ENCODE data around the gene PWWP2B. TPM values are rescaled to one million over a fixed set of nuclear protein-coding genes. Genes with fewer than 3 reads are reported as not detected.

The PWWP2B gene
- total RNA-seq, 2 experiments from 2014 or later, result 6.9 to 12.8 TPM

DNA sequence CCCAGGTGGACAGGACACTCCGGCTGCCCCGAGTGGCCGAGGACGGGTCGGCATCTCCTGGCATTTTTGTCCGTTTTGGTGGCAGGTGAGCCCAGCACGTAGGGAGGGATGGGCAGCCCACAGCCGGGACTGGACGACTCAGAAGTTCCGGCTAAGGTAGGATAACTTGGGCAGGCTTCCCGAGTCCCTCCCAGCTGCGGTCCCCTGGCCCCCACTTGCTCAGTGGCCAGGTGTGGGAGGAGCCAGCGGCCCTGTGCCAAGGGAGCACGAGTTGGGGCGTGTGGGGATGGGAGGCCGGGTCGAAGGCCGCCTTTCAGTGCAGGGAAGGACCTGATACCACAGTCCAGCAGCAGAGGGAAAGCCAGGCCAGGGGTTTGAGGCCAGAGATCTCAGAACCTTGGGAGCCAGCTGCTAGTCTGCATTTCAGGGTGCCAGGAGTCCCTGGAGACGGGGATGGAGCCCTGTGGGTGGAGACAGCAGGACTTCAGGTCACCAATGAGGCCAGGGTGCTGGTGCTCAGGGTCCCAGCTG, 58.5 kb downstream of the PWWP2B start:
- Mint-ChIP-seq H3K4me3 (no peak overlapping the region), H3K36me3 (no peaks in the 10 kb centered on the region), H3K4me1 (peaks cover 15% of the 10 kb centered on the region), H3K27me3 (no peaks in the 10 kb centered on the region), H3K9me3 (ENCODE audit: low read depth) (no peaks in the 10 kb centered on the region), H3K27ac (no peak overlapping the region)
- CTCF ChIA-PET, result interaction anchor here (1.1 to 2.7 kb wide), 5 partner anchors 9 to 75 kb away, joined by 3 to 11 read pairs (median 3); no protein-coding TSS in a partner anchor
- no peak for DNase-seq
- no peak for ATAC-seq

DNA sequence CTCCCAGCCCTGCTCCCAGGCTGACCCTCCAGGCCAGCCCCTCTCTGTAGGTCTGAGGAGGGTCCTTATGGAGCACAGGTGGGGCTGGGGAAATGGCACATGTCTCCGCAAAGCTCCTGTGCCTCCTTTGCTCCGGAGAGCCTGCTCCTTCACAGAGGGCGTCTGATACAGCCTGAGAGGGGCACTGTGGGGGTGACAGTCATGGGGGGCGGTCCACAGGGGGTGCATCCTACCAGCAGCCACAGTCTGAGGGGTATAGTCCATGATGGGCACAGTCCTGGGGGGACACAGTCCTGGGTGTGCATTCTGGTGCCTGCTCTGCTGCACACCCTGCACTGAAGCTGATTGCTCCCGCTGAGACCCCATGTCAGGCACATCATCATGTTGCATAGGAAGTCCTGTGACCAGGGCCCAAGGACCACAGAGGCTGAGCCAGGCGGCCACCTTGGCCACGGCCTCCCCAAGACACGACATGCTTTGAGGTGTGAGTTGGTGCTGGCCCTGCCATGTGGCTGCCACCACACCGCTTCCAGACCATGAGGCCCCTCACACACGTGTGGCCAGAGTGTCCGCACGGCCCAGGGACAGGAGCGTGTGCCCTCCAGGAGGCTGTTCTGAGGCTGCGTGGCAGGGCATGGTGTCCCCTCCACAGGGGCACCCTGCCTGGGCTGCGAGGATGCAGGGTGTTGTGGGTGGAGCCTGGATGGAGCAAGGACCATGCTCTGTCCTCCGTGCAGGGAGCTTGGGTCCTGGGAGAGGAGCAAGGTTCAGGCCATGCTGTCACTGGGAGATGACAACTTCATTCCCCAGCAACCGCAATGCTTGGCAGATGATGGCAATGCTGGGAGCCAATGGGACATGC, 59.2 kb downstream of the PWWP2B start:
- no peaks in the 10 kb centered on the region for H3K36me3 Mint-ChIP-seq
- H3K27me3 Mint-ChIP-seq, result no peaks in the 10 kb centered on the region
- H3K4me3 Mint-ChIP-seq, result no peak overlapping the region
- DNase-seq (no peak), ATAC-seq (no peak)
- no peaks in the 10 kb centered on the region for H3K9me3 Mint-ChIP-seq (ENCODE audit: low read depth)
- CTCF ChIA-PET, result interaction anchor here (1.2 to 2.7 kb wide), 4 partner anchors 8 to 71 kb away, joined by 3 to 11 read pairs (median 4); no protein-coding TSS in a partner anchor
- H3K4me1 Mint-ChIP-seq, result peaks cover 15% of the 10 kb centered on the region
- no peak overlapping the region for H3K27ac Mint-ChIP-seq

DNA sequence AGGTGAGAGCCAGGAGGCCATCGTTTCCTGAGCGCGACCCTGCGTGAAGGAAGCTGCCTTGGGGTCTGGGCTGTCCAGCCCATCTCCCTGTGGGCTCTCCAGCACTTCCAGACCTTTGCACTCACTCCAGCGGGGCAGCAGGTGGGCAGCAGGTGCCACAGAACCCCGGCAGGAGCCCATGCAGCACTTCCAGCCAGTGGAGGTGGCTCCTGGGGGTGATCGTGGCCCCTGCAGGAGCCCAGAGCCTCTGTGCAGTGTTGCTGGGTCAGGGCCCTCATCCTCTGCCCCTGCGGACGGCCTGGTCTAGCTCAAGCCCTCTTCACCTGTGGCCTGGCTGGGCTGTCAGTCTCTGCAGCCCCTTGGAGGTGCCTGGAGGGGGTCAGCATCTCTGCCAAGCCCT, 59.9 kb downstream of the PWWP2B start:
- Mint-ChIP-seq H3K27ac (no peak overlapping the region), H3K9me3 (ENCODE audit: low read depth) (no peaks in the 10 kb centered on the region), H3K27me3 (no peaks in the 10 kb centered on the region), H3K4me1 (peaks cover 10% of the 10 kb centered on the region), H3K4me3 (no peak overlapping the region), H3K36me3 (no peaks in the 10 kb centered on the region)
- CTCF ChIA-PET, result interaction anchor here (2.7 kb wide), 1 partner anchor 10 kb away, joined by 11 read pairs; no protein-coding TSS in a partner anchor
- no peak for ATAC-seq
- no peak for DNase-seq

DNA sequence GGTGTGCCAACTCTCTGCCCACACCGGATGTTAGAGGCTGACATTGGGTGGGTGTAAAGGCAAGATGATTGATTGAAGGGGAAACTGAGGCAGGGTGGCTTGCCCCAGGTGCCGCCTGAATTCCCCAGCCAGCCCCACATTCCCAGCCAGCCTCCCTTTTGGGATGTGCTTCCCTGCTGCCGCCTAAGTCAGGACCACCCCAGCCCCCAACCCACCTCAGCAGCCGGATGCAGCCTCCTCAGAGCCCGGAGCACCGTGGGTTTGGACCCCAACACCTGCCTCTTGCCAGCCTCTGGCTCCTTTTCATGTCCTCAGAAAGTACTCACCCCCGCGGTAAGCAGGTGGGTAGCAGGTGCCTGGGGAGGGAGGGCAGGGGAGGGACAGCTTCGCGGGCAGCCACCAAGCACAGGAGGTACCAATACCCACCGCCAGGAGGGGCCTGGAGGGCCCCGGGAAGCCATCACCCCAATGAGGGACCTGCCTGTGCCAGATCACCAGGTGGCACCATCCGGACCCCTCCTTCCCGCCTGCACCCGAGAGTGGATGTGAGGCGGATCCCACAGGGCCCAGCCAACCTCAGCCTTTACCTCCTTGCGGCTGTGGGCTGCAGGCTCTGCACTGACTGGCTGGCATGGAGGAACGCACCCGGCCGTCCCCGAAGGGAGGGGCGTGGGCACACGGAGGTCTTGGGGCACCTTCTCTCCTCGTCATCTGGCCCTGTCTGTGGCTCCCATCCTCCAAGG, 60.5 kb downstream of the PWWP2B start:
- DNase-seq, result no peak
- Mint-ChIP-seq H3K4me3 (no peak overlapping the region), H3K27me3 (no peaks in the 10 kb centered on the region), H3K4me1 (peaks cover 7% of the 10 kb centered on the region), H3K27ac (no peak overlapping the region), H3K9me3 (ENCODE audit: low read depth) (no peaks in the 10 kb centered on the region), H3K36me3 (no peaks in the 10 kb centered on the region)
- CTCF ChIA-PET, result interaction anchor here (2.4 kb wide), 1 partner anchor 13 kb away, joined by 5 read pairs; no protein-coding TSS in a partner anchor
- ATAC-seq, result no peak

DNA sequence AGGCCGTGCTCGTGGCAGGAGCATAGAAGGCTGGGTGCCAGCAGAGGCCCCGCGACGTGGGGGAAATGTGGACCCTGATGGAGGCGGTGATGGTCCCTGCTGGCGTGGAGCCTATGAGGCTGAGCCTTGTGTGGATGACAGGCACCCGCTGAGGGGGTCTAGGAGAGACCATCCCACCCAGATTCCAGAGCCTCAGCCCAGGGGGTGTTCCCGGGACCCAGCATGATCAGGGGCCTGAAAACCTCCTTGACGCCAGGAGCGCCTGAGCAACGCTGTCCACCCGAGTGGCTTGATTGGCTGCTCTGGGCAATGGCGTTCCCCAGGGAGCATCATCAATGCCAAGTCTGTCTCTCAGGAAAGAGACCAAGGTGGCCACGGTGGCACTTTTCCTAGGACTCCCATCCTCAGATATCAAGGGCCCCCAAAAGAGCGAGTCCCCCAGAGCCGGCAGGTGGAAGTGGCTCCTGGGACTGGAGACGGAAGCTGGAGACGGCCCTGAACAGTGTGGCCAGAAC, 61.1 kb downstream of the PWWP2B start:
- Mint-ChIP-seq H3K27me3 (no peaks in the 10 kb centered on the region), H3K4me1 (peaks cover 2% of the 10 kb centered on the region), H3K9me3 (ENCODE audit: low read depth) (no peaks in the 10 kb centered on the region), H3K36me3 (no peaks in the 10 kb centered on the region), H3K27ac (no peak overlapping the region), H3K4me3 (no peak overlapping the region)
- ATAC-seq (no peak), DNase-seq (no peak)
- CTCF ChIA-PET, result interaction anchor here (0.9 to 2.4 kb wide), 3 partner anchors 13 to 178 kb away, joined by 3 to 10 read pairs (median 5); no protein-coding TSS in a partner anchor

DNA sequence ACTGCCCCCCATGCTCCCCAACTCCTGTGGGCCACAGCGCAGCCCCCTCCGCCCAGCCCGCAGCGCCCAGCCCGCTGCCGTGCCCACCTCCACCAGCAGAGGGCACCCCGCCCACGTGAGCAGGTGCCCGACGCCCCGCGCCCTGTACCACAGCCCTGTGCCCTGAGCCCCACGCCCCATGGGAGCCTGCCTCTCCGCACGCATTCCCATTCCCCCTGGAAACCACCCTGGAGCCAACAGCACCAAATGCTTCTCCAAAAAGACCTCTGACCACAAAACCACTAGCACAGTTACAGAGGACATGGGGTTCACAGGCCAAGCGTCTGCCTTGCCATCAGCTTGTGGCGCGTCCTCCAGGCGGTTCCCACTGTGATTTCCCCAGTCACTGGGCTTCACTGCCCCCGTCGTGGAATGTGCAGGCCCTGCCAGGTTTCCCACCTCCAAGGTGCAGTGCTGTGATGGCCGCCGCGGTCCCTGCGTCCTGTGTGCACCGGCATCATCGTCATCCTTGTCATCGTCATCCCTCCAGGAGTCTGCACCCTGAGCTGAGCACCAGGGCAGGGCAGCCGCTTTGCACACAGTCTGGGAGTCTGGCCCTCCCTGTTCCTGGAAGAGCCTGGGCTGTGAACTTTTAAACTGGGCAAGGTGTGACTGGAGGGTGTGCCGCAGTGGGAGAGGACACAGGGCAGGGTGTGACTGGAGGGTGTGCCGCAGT, 61.7 kb downstream of the PWWP2B start:
- H3K36me3 Mint-ChIP-seq, result no peaks in the 10 kb centered on the region
- no peaks in the 10 kb centered on the region for H3K27me3 Mint-ChIP-seq
- H3K4me1 Mint-ChIP-seq, result peaks cover 2% of the 10 kb centered on the region
- no peak overlapping the region for H3K27ac Mint-ChIP-seq
- no peaks in the 10 kb centered on the region for H3K9me3 Mint-ChIP-seq (ENCODE audit: low read depth)
- H3K4me3 Mint-ChIP-seq, result no peak overlapping the region
- ATAC-seq, result peak; percentile 80
- DNase-seq, result peak; percentile 62
- CTCF ChIA-PET, result interaction anchor here (0.9 to 2.4 kb wide), 9 partner anchors 12 to 196 kb away, joined by 3 to 10 read pairs (median 4); no protein-coding TSS in a partner anchor

DNA sequence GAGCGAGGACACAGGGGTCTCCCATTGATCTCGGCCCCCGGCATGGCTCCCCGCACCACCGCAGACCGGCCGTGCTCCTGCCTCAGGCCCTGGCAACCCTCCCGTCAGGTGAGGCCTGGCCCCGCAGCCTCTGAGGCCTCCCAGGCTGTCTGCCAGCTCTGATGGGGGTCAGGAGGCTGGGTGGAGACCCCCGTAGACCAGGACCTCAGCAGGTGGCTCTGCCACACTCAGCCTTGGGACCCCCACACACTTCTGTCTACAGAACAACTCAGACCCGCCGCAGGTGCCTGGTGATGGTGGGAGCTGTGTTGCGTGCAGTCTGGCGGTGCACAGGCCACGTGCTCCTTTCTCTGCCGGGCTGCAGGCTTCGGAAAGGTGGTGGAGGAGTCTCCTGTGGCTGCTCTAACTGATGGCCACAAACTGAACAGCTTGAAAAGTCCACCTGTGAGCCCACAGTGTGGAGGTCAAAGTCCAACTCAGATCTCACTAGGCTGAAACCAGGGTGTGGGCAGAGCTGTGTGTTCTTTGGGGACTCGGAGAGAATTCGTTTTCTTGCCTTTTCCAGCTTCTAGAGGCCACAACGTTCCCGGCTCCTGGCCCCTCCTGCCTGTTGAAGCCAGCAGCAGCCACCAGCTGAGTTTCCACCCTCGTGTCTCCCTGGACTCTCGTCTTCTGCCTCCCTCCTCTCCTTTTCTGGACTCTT, 62.5 kb downstream of the PWWP2B start:
- DNase-seq, result no peak
- Mint-ChIP-seq H3K4me3 (no peak overlapping the region), H3K4me1 (peaks cover 2% of the 10 kb centered on the region), H3K9me3 (ENCODE audit: low read depth) (no peaks in the 10 kb centered on the region), H3K27me3 (no peaks in the 10 kb centered on the region), H3K36me3 (no peaks in the 10 kb centered on the region), H3K27ac (no peak overlapping the region)
- no peak for ATAC-seq
- CTCF ChIA-PET, result interaction anchor here (0.9 to 2.4 kb wide), 10 partner anchors 11 to 195 kb away, joined by 3 to 10 read pairs (median 4); no protein-coding TSS in a partner anchor

DNA sequence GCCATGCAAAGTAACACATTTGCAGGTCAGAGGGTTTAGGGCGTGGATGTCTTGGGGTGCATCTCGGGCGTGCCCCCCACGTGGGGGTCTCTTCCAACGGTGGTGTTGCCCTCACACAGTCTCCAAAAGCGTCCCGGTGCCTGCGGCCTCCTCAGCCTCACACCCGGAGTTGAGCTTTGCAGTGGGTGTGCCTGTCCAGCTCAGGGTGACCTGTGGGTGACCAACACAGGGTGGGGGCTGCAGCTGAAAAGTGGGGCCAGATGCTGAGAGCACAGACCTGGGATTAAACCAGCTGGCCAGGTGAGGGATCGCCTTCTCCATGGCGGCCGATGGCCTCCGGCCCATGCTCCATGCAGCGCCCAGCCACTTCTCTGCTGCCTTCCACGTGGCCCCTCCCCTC, 63.1 kb downstream of the PWWP2B start:
- no peak overlapping the region for H3K27ac Mint-ChIP-seq
- ATAC-seq (no peak), DNase-seq (no peak)
- H3K36me3 Mint-ChIP-seq, result no peaks in the 10 kb centered on the region
- H3K4me1 Mint-ChIP-seq, result peaks cover 2% of the 10 kb centered on the region
- no peak overlapping the region for H3K4me3 Mint-ChIP-seq
- H3K27me3 Mint-ChIP-seq, result no peaks in the 10 kb centered on the region
- H3K9me3 Mint-ChIP-seq (ENCODE audit: low read depth), result no peaks in the 10 kb centered on the region
- CTCF ChIA-PET, result interaction anchor here (0.9 to 2.0 kb wide), 4 partner anchors 91 to 179 kb away, joined by 3 to 10 read pairs (median 4); no protein-coding TSS in a partner anchor

DNA sequence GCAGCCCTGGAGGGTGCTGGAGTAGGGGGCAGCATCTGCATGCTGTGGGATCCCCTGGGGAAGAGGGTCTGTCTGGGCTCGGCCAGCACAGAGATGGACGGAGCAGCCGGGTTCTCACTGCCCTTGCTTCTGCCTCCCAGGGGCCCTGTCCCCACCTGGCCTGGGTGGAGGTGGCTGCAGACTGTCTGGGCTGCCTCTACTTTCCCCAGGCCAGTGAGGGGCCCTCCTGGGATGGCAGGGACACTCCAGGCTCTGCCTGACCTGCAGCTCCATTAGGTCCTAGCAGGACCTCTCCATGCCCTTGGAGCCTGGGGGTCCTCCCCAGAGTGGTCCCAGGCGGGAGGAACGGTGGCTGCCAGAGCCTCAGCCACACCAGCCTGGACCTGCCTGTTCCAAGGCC, 63.7 kb downstream of the PWWP2B start:
- Mint-ChIP-seq H3K27me3 (no peaks in the 10 kb centered on the region), H3K4me3 (no peak overlapping the region), H3K27ac (no peak overlapping the region), H3K36me3 (no peaks in the 10 kb centered on the region), H3K4me1 (peaks cover 2% of the 10 kb centered on the region), H3K9me3 (ENCODE audit: low read depth) (no peaks in the 10 kb centered on the region)
- DNase-seq (no peak), ATAC-seq (no peak)
- CTCF ChIA-PET, result interaction anchor here (1.0 to 1.9 kb wide), 2 partner anchors 100 to 178 kb away, joined by 3 to 5 read pairs; no protein-coding TSS in a partner anchor

DNA sequence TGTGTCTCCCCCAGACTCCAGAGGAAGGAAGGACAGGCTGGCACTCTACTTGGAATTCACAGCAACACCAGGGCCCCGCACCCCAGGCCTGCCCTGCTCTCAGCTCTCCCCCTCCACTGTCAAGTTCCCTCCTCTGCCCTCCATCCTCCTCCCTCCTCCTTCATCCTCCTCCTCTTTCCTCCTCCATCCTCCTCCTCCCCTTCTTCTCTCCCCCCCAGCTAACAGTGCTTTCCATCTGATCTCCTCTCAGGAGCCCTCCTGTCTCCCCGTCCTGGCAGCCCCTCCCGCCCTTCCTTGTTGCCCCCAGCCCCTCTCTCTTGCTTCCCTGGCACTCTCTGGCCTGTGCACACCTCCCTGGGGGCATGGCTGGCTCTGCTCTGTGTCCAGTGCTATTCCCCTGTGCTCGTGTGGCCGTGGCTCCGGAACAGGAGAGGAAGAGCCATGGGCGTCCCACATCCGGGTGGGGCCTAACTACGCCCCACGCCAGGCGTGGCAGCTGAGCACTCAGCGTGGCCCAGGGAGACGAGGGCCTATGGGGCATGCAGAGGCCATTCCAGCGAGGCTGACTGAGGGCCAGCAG, 64.2 kb downstream of the PWWP2B start:
- CTCF ChIA-PET, result interaction anchor here (1.0 to 1.9 kb wide), 2 partner anchors 101 to 178 kb away, joined by 3 to 5 read pairs; no protein-coding TSS in a partner anchor
- no peaks in the 10 kb centered on the region for H3K9me3 Mint-ChIP-seq (ENCODE audit: low read depth)
- ATAC-seq, result no peak
- no peaks in the 10 kb centered on the region for H3K36me3 Mint-ChIP-seq
- H3K27me3 Mint-ChIP-seq, result no peaks in the 10 kb centered on the region
- peaks cover 2% of the 10 kb centered on the region for H3K4me1 Mint-ChIP-seq
- H3K4me3 Mint-ChIP-seq, result no peak overlapping the region
- no peak overlapping the region for H3K27ac Mint-ChIP-seq
- no peak for DNase-seq

DNA sequence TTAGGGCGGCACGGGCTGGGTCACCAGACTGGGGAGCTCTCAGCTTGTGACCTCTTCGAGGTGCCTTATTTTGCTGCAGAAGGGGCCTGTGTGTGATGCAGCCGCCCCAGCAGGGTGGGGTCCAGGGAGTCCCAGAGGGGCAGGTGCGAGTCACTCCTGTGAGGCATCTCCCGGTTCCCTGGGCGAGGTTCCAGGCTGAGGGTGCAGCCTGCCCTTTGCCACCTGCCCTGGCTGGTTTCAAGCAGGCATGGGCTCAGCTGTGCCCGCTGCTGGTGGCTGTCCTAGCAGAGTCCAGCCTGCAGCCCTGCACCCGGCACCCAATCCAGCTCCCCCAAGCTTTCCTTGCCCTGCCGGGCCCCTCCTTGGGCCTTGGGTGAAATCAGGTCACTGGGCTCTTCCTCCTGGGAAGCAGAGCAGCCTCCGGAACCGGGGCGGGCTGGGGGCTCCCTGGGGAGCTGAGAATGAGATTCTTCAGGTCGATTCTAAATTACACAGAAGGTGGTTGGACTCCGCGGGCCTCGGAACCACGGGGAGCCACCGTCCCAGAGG, 64.8 kb downstream of the PWWP2B start:
- CTCF ChIA-PET, result no interaction called here
- no peak for DNase-seq
- H3K27ac Mint-ChIP-seq, result no peak overlapping the region
- no peaks in the 10 kb centered on the region for H3K36me3 Mint-ChIP-seq
- H3K4me3 Mint-ChIP-seq, result no peak overlapping the region
- H3K9me3 Mint-ChIP-seq (ENCODE audit: low read depth), result no peaks in the 10 kb centered on the region
- H3K4me1 Mint-ChIP-seq, result peaks cover 2% of the 10 kb centered on the region
- no peaks in the 10 kb centered on the region for H3K27me3 Mint-ChIP-seq
- no peak for ATAC-seq

Data from activated CD8-positive, alpha-beta memory T cell treated with anti-CD3 and anti-CD28 coated beads, Interleukin-2, amount 10 ng/mL, durations not matched to agents 7 days and 5 days (primary cell).